Central memory CD4-positive, alpha-beta T cell (primary cell): ENCODE measurements around the gene GPI.
A peak's percentile ranks its signal among the peaks of the same experiment; 100 is the strongest.
"Not testable (repeated sequence)": the region's sequence is repeated elsewhere in the genome, so short reads cannot be mapped to it uniquely, and the experiment has no call there.

Experiments
- DNase-seq: peaks from one replicate; pipeline ENCODE4 v3.0.0; 2022

The GPI gene

GRCh38 chr19:34368338-34368737, 3.3 kb downstream of the GPI start:
- no peak for DNase-seq

GRCh38 chr19:34369166-34369565, 4.2 kb downstream of the GPI start:
- not testable (repeated sequence) for DNase-seq

- DNase-seq = no peak
Observed at GRCh38 chr19:34370117-34370516, 5.1 kb downstream of the GPI start.

GRCh38 chr19:34370983-34371382, 6.0 kb downstream of the GPI start:
- no peak for DNase-seq

DNA sequence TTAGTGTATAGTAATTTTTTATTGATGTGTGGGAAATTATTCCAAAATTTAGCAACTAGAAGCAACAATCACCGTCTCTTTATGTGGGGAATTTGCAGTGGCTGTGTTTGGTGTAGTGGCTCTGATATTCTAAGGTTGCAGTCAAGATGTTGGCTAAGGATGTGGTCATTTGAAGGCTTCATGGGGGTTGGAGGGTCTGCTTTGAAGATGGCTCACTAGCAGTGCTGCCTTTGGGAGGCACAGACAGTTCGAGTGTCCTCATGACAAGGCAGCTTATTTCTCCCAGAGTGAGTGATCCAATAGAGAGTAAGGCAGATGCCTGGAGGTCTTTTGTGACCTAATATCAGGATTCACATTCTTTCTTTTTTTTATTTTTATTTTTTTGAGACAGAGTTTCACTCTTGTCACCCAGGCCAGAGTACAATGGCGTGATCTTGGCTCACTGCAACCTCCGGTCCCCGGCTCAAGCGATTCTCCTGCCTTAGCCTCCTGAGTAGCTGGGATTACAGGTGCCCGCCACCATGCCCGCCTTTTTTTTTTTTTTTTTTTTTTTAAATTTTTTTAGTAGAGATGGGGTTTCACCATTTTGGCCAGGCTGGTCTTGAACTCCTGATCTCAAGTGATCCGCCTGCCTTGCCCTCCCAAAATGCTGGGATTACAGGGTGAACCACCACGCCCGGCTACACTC, 8.7 kb downstream of the GPI start:
- DNase-seq = no peak

DNA sequence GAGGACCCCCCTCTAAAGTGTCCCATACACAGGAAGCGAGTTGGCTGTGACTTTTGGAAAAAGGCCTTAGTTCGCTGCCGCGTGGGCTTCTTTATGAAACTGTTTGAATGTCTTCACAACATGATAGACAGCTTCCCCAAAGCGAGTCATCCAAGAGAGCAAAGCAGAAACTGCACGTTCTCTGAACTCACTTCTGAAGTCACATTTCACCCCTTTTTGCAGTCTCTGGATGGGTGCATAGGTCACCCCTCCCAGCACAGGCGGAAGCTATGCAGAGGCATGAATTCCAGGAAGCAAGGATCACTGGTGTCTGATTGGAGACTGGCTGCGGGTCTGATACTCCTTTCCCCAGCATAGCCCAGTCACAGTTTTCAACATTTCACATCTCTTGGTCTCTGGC, 10.6 kb downstream of the GPI start:
- no peak for DNase-seq

GRCh38 chr19:34380639-34381241, 15.7 kb downstream of the GPI start:
- DNase-seq = no peak

DNA sequence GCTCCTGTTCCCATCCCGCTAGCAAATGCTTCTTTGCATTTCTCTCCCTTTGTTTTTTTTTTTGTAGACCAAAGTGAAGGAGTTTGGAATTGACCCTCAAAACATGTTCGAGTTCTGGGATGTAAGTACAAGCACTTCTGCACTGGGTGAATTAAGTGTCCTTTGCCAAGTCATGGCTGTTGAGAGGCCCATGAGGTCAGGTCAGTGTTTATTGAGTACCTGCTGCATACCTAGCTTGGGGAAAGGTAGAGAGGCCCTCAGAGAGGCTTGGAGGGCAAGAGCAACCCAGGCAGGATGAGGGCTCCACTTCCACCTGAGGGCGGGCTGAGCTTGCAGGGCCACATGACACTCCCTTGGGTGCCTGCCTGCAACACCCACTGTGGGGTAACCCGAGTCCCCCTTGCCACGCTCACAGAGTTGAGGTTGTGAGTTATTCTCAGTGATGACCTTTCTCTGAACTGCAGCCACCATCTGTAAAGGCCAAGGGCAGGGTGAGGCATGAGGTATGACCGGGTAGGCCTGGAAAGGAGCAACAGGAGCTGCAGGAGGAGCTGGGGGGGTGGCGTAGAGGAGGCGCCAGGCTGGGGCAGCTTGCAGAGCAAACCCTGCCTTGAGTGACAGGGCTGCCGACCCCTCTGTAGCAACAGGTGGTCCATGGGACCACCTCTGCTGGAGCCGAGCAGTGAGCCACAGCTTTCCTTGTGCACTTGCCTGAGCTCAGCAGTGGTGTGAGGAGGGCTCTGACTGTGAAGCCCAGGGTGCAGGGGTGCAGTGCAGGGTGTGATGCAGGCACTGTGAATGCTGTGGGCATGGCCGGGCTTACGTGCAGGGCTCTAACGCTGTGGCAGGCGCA, 16.6 kb downstream of the GPI start:
- no peak for DNase-seq

GRCh38 chr19:34382471-34382870, 17.5 kb downstream of the GPI start:
- DNase-seq = no peak

GRCh38 chr19:34383599-34383998, 18.6 kb downstream of the GPI start:
- no peak for DNase-seq

GRCh38 chr19:34386645-34387445, 21.8 kb downstream of the GPI start:
- no peak for DNase-seq

- no peak for DNase-seq
Observed at GRCh38 chr19:34387446-34387810, 22.4 kb downstream of the GPI start.

- DNase-seq = not testable (repeated sequence)
Observed at GRCh38 chr19:34388745-34389144, 23.7 kb downstream of the GPI start.

GRCh38 chr19:34391813-34392212, 26.8 kb downstream of the GPI start:
- DNase-seq = no peak

DNA sequence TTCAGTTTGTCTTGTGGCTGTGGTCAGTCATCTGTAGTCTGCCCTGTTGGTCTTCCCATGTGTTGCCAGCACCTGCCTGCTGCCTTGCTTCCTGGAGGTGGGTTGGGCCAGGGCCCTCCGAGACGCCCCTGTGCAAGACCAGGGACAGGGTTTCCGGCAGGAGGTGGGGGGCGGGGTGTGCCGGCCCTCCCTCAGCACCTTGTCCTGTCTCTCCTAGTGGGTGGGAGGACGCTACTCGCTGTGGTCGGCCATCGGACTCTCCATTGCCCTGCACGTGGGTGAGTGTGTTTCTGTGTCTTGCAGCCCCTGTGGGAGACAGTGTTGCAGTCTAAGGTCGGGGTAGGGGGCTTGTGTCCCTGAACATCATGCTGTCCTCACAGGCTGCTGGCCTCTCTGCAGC, 28.0 kb downstream of the GPI start:
- no peak for DNase-seq

DNA sequence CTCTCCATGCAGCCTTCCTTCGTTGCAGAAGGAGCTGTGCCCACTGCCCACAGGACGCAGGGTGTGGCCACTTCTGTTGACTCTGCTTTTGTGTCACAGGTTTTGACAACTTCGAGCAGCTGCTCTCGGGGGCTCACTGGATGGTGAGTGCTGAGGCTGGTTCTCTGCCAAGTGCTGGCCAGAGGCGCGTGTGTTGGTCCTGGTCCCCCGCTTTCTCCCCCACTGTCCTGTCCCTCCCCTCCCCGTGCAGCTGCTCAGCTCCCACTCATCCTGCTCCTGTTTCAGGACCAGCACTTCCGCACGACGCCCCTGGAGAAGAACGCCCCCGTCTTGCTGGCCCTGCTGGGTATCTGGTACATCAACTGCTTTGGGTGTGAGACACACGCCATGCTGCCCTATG, 28.6 kb downstream of the GPI start:
- no peak for DNase-seq

DNA sequence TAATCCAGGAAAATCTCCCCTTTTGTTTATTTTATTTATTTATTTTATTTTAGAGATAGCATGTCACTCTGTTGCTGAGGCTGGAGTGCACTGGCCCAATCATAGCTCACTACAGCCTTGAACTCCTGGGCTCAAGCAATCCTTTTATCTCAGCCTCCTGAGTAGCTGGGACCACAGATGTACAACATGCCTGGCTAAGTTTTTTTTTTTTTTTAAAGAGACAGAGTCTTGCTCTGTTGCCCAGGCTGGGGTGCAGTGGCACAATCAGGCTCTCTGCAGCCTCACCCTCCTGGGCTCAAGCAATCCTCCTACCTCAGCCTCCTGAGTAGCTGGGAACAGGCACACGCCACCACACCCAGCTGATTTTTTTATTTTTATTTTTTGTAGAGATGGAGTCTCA, 32.9 kb downstream of the GPI start:
- no peak for DNase-seq

- DNase-seq = no peak
Observed at GRCh38 chr19:34399886-34400285, 34.9 kb downstream of the GPI start.

DNA sequence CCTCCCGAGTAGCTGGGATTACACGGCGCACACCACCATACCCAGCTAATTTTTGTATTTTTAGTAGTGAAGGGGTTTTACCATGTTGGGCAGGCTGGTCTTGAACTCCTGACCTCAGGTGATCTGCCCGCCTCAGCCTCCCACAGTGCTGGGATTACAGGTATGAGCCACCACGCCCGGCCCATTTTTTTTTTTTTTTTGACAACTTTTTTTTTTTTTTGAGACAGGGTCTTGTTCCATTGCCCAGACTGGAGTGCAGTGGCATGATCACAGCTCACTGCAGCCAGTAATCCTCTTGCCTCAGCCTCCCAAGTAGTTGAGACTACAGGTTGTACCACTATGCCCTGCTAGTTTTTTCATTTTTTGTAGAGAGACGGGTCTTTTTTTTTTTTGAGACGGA, 35.8 kb downstream of the GPI start:
- DNase-seq = not testable (repeated sequence)

- DNase-seq = no peak
Observed at GRCh38 chr19:34402074-34402600, 37.1 kb downstream of the GPI start.

DNA sequence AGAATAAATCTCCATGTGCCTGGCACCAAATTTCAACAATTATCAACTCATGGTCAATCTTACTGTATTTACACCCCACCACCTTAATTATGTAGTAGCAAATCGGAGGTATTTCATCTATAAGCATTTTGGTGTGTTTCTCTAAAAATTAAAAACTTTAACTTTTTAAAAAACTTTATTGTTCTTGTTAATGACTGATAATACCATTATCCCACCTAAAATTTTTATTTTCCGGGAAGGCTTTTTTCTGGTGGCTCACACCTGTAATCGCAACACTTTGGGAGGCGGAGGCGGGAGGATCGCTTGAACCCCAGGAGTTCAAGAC, 38.8 kb downstream of the GPI start:
- no peak for DNase-seq

DNA sequence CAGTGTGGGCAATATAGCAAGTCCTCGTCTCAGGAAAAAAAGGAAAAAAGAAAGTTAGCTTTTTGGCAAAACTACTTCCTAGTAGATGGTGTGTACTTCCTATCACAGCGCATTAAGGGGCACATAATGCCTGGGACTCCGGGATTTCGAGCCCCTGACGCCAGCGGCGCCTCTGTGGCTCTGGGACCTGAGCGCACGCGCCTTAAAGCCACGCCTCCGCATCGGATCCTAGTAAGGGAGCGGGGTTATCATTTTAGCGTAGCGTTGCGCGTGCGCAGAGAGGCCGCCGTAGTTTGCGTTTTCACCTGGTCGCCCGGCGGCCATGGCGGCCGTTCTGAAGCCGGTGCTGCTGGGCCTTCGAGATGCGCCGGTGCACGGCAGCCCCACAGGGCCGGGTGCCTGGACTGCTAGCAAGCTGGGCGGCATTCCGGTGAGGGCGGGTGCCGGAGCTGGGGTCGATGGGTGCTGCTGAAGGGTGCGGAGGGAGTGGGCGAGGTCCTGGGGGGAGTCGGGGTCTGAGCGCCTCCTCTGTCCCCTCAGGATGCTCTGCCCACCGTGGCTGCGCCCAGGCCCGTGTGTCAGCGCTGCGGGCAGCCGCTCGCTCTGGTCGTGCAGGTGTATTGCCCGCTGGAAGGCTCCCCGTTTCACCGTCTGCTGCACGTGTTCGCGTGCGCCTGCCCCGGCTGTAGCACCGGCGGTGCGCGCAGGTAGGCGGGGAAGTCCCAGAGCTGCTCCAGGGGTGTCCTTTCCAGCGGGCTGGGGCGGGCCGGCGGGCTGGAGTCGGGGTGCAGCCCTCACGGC, 39.3 kb downstream of the GPI start, which contains the start of gene PDCD2L:
Gene PDCD2L (plus strand): TSS at position 291 of the 801 bp plus-strand sequence. CDS start 32 bp downstream, at position 323.
- DNase-seq = peak; percentile 88
